ENCODE results near the gene EDEM2.

DNA sequence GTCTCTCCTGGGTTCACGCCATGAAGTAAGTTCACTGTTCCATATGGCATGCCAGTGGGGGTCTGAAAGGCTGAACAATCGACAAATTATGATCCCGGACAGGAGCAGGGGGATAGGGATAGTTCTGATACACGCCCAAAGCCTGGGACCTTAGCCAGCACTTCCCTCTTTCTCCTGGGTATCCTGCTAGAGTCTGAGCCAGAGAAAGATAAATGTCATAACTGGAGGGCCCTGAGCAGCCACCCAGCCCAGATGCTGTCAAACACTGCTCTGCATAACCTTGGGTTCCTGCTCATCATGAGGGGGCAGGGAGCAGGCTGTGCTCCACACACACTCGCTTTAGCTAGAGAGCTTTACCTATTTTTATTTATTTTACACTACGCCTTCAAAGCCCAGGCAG lies 12.3 kb downstream of the EDEM2 start:
- TF ChIP-seq EZH2phosphoT487 (IDR thresholded peaks at IDR 0.05; ENCODE audit: borderline replicate concordance, low read length) (no peak), EZH2 (IDR thresholded peaks at IDR 0.05; ENCODE audit: low read length, unreplicated experiment) (no peak)
- TF ChIP-seq, protein P1, sequence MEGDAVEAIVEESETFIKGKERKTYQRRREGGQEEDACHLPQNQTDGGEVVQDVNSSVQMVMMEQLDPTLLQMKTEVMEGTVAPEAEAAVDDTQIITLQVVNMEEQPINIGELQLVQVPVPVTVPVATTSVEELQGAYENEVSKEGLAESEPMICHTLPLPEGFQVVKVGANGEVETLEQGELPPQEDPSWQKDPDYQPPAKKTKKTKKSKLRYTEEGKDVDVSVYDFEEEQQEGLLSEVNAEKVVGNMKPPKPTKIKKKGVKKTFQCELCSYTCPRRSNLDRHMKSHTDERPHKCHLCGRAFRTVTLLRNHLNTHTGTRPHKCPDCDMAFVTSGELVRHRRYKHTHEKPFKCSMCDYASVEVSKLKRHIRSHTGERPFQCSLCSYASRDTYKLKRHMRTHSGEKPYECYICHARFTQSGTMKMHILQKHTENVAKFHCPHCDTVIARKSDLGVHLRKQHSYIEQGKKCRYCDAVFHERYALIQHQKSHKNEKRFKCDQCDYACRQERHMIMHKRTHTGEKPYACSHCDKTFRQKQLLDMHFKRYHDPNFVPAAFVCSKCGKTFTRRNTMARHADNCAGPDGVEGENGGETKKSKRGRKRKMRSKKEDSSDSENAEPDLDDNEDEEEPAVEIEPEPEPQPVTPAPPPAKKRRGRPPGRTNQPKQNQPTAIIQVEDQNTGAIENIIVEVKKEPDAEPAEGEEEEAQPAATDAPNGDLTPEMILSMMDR (conservative IDR thresholded peaks at IDR 0.05; ENCODE audit: low read depth, low read length) = no peak

All from PC-3 (cell line).